ENCODE data around the gene PLB1. TPM values are rescaled to one million over a fixed set of nuclear protein-coding genes. Genes with fewer than 3 reads are reported as not detected.
"Not testable (repeated sequence)": the region's sequence is repeated elsewhere in the genome, so short reads cannot be mapped to it uniquely, and the experiment has no call there.

PLB1 gene
- polyA plus RNA-seq, 1 donor = 3.2 TPM

GRCh38 chr2:28665811-28666377 is 170.0 kb downstream of the PLB1 start:
- not testable (repeated sequence) for H3K27me3 ChIP-seq (ENCODE audit: control insufficient read depth, insufficient read depth, low read length); DNase-seq; H3K4me3 ChIP-seq (ENCODE audit: low read length); H3K36me3 ChIP-seq (ENCODE audit: control insufficient read depth, insufficient read depth, low read length); H3K9me3 ChIP-seq (ENCODE audit: control insufficient read depth, low read depth, low read length)
- Histone ChIP-seq H3K4me1 (ENCODE audit: control insufficient read depth, insufficient read depth, low read length) (peaks cover 53% of the 10 kb centered on the region), H3K27ac (ENCODE audit: low read length) (peak overlapping the region; percentile 89)
- 100% methylated on average over 1 of the region's 4 CpGs for WGBS (ENCODE audit: insufficient coverage, low lambda C conversion rate)

DNA sequence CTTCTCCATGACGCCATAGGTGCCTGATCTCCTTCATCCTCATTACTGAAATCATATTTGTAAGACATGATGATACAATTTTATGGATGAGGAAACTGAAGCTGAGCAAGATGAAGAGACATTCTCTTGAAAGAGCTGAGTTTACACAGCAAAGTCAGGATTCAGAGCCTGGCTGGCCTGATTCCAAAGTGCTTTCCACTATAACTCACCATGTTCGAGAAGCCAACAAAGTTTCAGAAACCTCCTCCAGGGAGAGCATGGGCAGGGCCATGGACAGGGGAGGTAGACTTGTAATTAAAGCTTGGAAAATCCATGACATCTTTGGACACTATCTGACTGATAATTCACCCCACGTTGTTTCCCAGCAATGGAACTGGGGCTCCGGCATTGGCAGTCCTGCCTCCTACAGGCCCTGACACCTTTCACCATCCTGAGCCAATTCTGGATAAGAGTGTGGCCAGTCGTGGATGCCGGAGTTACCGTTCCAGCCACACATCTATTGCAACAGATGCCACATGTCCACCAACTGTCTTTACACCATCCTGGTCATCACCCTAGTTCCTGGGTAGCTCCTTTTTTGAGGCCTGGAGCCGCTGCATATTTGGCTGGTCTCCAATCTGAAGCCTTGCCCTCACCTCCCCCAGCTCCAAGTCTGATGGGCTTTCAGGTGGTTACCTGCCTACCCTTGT is 170.8 kb downstream of the PLB1 start:
- Histone ChIP-seq H3K27ac (ENCODE audit: low read length) (no peak overlapping the region), H3K4me1 (ENCODE audit: control insufficient read depth, insufficient read depth, low read length) (peaks cover 45% of the 10 kb centered on the region), H3K36me3 (ENCODE audit: control insufficient read depth, insufficient read depth, low read length) (no peaks in the 10 kb centered on the region), H3K27me3 (ENCODE audit: control insufficient read depth, insufficient read depth, low read length) (no peaks in the 10 kb centered on the region), H3K9me3 (ENCODE audit: control insufficient read depth, low read depth, low read length) (no peaks in the 10 kb centered on the region), H3K4me3 (ENCODE audit: low read length) (no peak overlapping the region)
- DNase-seq = no peak
- no CpG with 5 or more reads among the region's 8 CpGs for WGBS (ENCODE audit: insufficient coverage, low lambda C conversion rate)

GRCh38 chr2:28667261-28667660 is 171.4 kb downstream of the PLB1 start:
- DNase-seq = no peak
- no peak overlapping the region for H3K4me3 ChIP-seq (ENCODE audit: low read length)
- no peaks in the 10 kb centered on the region for H3K36me3 ChIP-seq (ENCODE audit: control insufficient read depth, insufficient read depth, low read length)
- H3K27ac ChIP-seq (ENCODE audit: low read length) = no peak overlapping the region
- no peaks in the 10 kb centered on the region for H3K9me3 ChIP-seq (ENCODE audit: control insufficient read depth, low read depth, low read length)
- WGBS (ENCODE audit: insufficient coverage, low lambda C conversion rate) = 96% methylated on average over 3 of the region's 6 CpGs
- H3K4me1 ChIP-seq (ENCODE audit: control insufficient read depth, insufficient read depth, low read length) = peaks cover 39% of the 10 kb centered on the region
- H3K27me3 ChIP-seq (ENCODE audit: control insufficient read depth, insufficient read depth, low read length) = no peaks in the 10 kb centered on the region

DNA sequence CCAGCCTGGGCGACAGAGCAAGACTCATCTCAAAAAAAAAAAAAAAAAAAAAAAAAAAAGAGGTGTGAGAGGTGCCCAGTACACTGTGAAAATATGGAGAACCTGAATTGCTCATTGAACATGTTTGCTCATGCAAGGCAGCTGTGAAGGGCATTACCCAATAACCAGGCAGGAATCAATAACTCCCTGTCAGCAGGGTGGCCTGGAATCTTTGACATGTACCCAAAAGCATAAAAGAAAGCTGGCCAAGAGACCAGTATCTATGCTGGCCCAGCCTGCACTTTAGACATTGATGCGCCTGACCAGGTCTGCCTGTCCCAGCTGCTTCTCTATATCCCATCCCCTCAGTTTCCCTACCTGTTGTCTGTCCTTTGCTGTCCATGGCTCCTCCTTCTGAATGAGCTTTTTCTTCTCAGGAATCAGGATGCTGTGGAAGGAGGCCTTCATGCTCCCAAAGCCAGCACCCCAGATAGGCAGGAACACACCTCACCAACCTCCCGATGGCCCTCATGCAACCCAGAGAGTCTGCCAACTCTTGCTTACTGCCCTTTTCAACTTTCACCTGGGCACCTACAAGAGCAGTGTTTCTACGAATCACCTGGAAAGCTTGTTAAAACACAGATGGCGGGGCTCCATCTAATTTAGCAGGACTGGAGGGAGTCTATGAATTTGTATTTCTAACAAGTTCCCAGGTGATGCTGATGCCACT is 172.4 kb downstream of the PLB1 start:
- no peak overlapping the region for H3K4me3 ChIP-seq (ENCODE audit: low read length)
- H3K36me3 ChIP-seq (ENCODE audit: control insufficient read depth, insufficient read depth, low read length) = no peaks in the 10 kb centered on the region
- H3K4me1 ChIP-seq (ENCODE audit: control insufficient read depth, insufficient read depth, low read length) = peaks cover 29% of the 10 kb centered on the region
- peaks cover 2% of the 10 kb centered on the region for H3K9me3 ChIP-seq (ENCODE audit: control insufficient read depth, low read depth, low read length)
- H3K27me3 ChIP-seq (ENCODE audit: control insufficient read depth, insufficient read depth, low read length) = no peaks in the 10 kb centered on the region
- WGBS (ENCODE audit: insufficient coverage, low lambda C conversion rate) = no CpG with 5 or more reads among the region's 5 CpGs
- no peak overlapping the region for H3K27ac ChIP-seq (ENCODE audit: low read length)
- DNase-seq = no peak

- H3K4me3 ChIP-seq (ENCODE audit: low read length) = no peak overlapping the region
- no peaks in the 10 kb centered on the region for H3K27me3 ChIP-seq (ENCODE audit: control insufficient read depth, insufficient read depth, low read length)
- no peak overlapping the region for H3K27ac ChIP-seq (ENCODE audit: low read length)
- H3K4me1 ChIP-seq (ENCODE audit: control insufficient read depth, insufficient read depth, low read length) = peaks cover 23% of the 10 kb centered on the region
- no CpG with 5 or more reads among the region's 2 CpGs for WGBS (ENCODE audit: insufficient coverage, low lambda C conversion rate)
- peak in 1 of 2 donors; percentile 42 for DNase-seq
- H3K36me3 ChIP-seq (ENCODE audit: control insufficient read depth, insufficient read depth, low read length) = no peaks in the 10 kb centered on the region
- peaks cover 4% of the 10 kb centered on the region for H3K9me3 ChIP-seq (ENCODE audit: control insufficient read depth, low read depth, low read length)
Measured at GRCh38 chr2:28668880-28669279, 173.0 kb downstream of the PLB1 start.

DNA sequence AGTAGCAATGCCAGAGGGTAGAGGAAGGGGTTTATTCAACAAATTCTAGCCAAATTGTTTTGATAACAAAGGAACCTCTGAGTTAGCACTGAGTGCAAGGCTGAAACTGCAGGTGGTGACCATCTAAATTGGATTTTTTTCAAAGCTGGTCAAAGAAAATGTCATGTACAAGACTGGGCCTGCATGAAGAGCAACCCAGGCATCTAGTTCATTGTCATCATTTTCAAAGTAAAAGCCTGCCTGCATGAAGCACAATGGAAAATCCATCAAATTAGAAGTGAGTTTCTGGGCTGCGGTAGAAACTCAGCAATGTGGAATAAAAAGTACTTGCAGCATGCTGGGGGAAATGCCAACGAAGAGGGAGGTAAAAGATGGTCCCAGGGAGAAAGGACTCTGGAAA is 175.0 kb downstream of the PLB1 start:
- H3K36me3 ChIP-seq (ENCODE audit: control insufficient read depth, insufficient read depth, low read length) = no peaks in the 10 kb centered on the region
- no peak overlapping the region for H3K4me3 ChIP-seq (ENCODE audit: low read length)
- no peaks in the 10 kb centered on the region for H3K27me3 ChIP-seq (ENCODE audit: control insufficient read depth, insufficient read depth, low read length)
- H3K27ac ChIP-seq (ENCODE audit: low read length) = no peak overlapping the region
- H3K4me1 ChIP-seq (ENCODE audit: control insufficient read depth, insufficient read depth, low read length) = peaks cover 15% of the 10 kb centered on the region
- H3K9me3 ChIP-seq (ENCODE audit: control insufficient read depth, low read depth, low read length) = peaks cover 4% of the 10 kb centered on the region
- WGBS (ENCODE audit: insufficient coverage, low lambda C conversion rate) = no CpG with 5 or more reads among the region's 2 CpGs
- no peak for DNase-seq

- H3K27ac ChIP-seq (ENCODE audit: low read length) = no peak overlapping the region
- H3K9me3 ChIP-seq (ENCODE audit: control insufficient read depth, low read depth, low read length) = peaks cover 4% of the 10 kb centered on the region
- no peak for DNase-seq
- no peak overlapping the region for H3K4me3 ChIP-seq (ENCODE audit: low read length)
- H3K36me3 ChIP-seq (ENCODE audit: control insufficient read depth, insufficient read depth, low read length) = no peaks in the 10 kb centered on the region
- H3K27me3 ChIP-seq (ENCODE audit: control insufficient read depth, insufficient read depth, low read length) = no peaks in the 10 kb centered on the region
- 100% methylated on average over 3 of the region's 4 CpGs for WGBS (ENCODE audit: insufficient coverage, low lambda C conversion rate)
- H3K4me1 ChIP-seq (ENCODE audit: control insufficient read depth, insufficient read depth, low read length) = peaks cover 13% of the 10 kb centered on the region
Measured at GRCh38 chr2:28673338-28673737, 177.5 kb downstream of the PLB1 start.

DNA sequence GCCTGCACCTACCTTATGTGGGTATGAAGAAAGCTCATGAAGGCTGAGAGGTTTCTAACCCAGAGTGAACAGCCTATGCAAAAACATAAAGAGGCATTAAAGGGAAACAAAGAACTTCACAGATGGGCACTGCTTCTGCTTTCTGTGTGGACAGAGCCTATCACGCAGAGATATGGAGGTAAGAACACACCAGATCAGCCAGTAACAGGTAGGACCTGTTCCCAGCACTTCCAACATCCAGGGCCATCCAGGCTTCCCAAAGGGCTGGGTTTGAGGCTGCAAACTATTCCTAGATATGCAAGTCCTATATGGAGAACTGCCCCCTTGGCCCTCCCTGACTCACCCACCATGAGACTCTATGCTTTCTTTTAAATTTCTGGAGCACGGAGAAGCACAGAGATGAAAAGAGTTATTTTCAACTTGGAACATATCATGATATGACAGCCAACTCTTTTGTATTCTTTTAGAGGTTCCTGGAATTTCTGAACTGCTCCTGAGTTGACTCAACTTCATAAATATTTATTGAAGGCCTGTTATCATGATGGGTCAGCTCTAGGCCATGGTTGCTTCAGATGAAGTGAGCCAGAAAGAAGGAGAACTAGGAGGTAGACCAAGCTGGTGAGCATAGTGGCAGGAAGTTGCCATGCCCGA is 178.3 kb downstream of the PLB1 start:
- H3K36me3 ChIP-seq (ENCODE audit: control insufficient read depth, insufficient read depth, low read length) = no peaks in the 10 kb centered on the region
- H3K9me3 ChIP-seq (ENCODE audit: control insufficient read depth, low read depth, low read length) = peaks cover 4% of the 10 kb centered on the region
- no CpG with 5 or more reads among the region's 3 CpGs for WGBS (ENCODE audit: insufficient coverage, low lambda C conversion rate)
- H3K27ac ChIP-seq (ENCODE audit: low read length) = no peak overlapping the region
- no peaks in the 10 kb centered on the region for H3K27me3 ChIP-seq (ENCODE audit: control insufficient read depth, insufficient read depth, low read length)
- DNase-seq = no peak
- peaks cover 5% of the 10 kb centered on the region for H3K4me1 ChIP-seq (ENCODE audit: control insufficient read depth, insufficient read depth, low read length)
- no peak overlapping the region for H3K4me3 ChIP-seq (ENCODE audit: low read length)

- no CpG with 5 or more reads among the region's 1 CpG for WGBS (ENCODE audit: insufficient coverage, low lambda C conversion rate)
- peaks cover 5% of the 10 kb centered on the region for H3K4me1 ChIP-seq (ENCODE audit: control insufficient read depth, insufficient read depth, low read length)
- H3K27me3 ChIP-seq (ENCODE audit: control insufficient read depth, insufficient read depth, low read length) = no peaks in the 10 kb centered on the region
- H3K27ac ChIP-seq (ENCODE audit: low read length) = no peak overlapping the region
- H3K9me3 ChIP-seq (ENCODE audit: control insufficient read depth, low read depth, low read length) = peaks cover 4% of the 10 kb centered on the region
- no peaks in the 10 kb centered on the region for H3K36me3 ChIP-seq (ENCODE audit: control insufficient read depth, insufficient read depth, low read length)
- no peak overlapping the region for H3K4me3 ChIP-seq (ENCODE audit: low read length)
- no peak for DNase-seq
Measured at GRCh38 chr2:28674713-28675068, 178.8 kb downstream of the PLB1 start.

DNA sequence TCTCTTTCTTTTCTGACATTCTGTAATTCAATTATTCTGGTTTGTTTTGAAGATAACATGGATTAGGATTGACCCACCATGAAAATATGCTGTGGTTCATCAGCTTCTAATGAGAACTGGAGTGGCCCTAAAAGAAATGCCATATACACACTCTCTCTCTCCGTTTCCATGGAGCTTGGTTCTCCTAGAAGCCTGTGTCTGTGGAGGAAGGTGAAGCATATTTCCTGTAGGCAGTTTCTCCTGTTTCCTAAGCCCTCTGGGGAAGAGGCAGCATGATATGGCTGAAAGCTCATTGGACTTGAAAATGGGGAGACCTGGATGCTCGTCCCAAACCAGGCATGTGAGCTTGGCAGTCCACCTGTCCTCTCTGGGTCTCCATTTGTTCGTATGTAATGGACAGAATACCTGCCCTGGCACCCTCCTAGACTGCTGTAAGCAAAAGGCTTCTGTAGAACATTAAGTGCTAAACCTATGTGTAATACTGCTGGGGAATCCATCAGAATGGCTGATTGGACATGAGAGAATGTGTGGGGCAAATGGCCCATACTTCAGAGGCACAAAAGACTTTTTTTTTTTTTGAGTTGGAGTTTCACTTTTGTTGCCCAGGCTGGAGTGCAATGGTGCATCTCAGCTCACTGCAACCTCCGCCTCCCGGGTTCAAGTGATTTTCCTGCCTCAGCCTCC is 180.4 kb downstream of the PLB1 start:
- H3K9me3 ChIP-seq (ENCODE audit: control insufficient read depth, low read depth, low read length) = peaks cover 4% of the 10 kb centered on the region
- H3K27me3 ChIP-seq (ENCODE audit: control insufficient read depth, insufficient read depth, low read length) = no peaks in the 10 kb centered on the region
- H3K36me3 ChIP-seq (ENCODE audit: control insufficient read depth, insufficient read depth, low read length) = no peaks in the 10 kb centered on the region
- no peak overlapping the region for H3K27ac ChIP-seq (ENCODE audit: low read length)
- no peak overlapping the region for H3K4me3 ChIP-seq (ENCODE audit: low read length)
- no peak for DNase-seq
- no CpG with 5 or more reads among the region's 5 CpGs for WGBS (ENCODE audit: insufficient coverage, low lambda C conversion rate)
- peaks cover 5% of the 10 kb centered on the region for H3K4me1 ChIP-seq (ENCODE audit: control insufficient read depth, insufficient read depth, low read length)

Data from large intestine (tissue), 3 donors.